ENCODE measurements around the gene CTSZ. TPM values are rescaled to one million over a fixed set of nuclear protein-coding genes. Genes with fewer than 3 reads are reported as not detected.
"Not testable (repeated sequence)": the region's sequence is repeated elsewhere in the genome, so short reads cannot be mapped to it uniquely, and the experiment has no call there.

The CTSZ gene
- total and polyA plus RNA-seq, 2 of the 4 experiments (the other 2 are of a cell fraction), result 46.1 to 88.5 TPM

DNA sequence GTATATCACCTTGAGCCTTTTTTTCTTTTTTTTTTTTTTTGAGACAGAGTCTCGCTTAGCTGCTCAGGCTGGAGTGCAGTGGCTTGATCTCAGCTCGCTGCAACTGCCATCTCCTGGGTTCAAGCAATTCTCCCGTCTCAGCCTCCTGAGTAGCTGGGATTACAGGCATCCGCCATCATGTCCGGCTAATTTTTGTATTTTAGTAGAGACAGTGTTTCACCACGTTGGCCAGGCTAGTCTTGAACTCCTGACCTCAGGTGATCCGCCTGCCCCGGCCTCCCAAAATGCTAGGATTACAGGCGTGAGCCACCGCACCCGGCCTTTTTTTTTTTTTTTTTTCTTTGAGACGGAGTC, 24.0 kb downstream of the CTSZ start:
- H2AK9ac ChIP-seq (replicated peaks; ENCODE audit: low read depth, low read length, poor library complexity); H4K8ac ChIP-seq (ENCODE audit: low read depth in 2 of 2, low read length in 2 of 2); H3K4me3 ChIP-seq (ENCODE audit: insufficient read depth, low read depth, low read length); H3K18ac ChIP-seq (ENCODE audit: low read depth, low read length); DNase-seq; H3K9ac ChIP-seq (ENCODE audit: low read depth, low read length); H2AK5ac ChIP-seq (ENCODE audit: low read depth, low read length); ATAC-seq (ENCODE audit: low read depth); H4K91ac ChIP-seq (ENCODE audit: insufficient read depth, low read depth, low read length); H3K4ac ChIP-seq (ENCODE audit: low read depth, low read length); H3K23ac ChIP-seq (ENCODE audit: low read depth, low read length); H2AFZ ChIP-seq (replicated peaks; ENCODE audit: low read length, poor library complexity); dilution Hi-C loops (cut with HindIII; ENCODE audit: low sequenced_read_pairs, unreplicated experiment); H3K4me2 ChIP-seq (ENCODE audit: low read depth, low read length); H3K27ac ChIP-seq (ENCODE audit: insufficient read depth, low read length); H2BK5ac ChIP-seq (ENCODE audit: low read depth, low read length, poor library complexity, severe bottlenecking); H3K9me3 ChIP-seq (ENCODE audit: control insufficient read depth, insufficient read depth, low read length); H2BK15ac ChIP-seq (ENCODE audit: low read depth, low read length); BruUV-seq (replicated peaks); H2BK120ac ChIP-seq (ENCODE audit: low read depth, low read length); H4K5ac ChIP-seq (ENCODE audit: low read depth, low read length); H3K4me1 ChIP-seq (ENCODE audit: control insufficient read depth, insufficient read depth, low read length); H3K14ac ChIP-seq (replicated peaks; ENCODE audit: low read depth, low read length); H2BK20ac ChIP-seq (ENCODE audit: low read depth, low read length); H3K56ac ChIP-seq (ENCODE audit: extremely low read depth, insufficient read depth, low read length); CTCF ChIA-PET; H3K27me3 ChIP-seq (ENCODE audit: control insufficient read depth, insufficient read depth, low read length): not testable (repeated sequence)
- peaks cover 19% of the 10 kb centered on the region for H4K20me1 ChIP-seq (ENCODE audit: insufficient read depth, low read length)
- WGBS, 2 experiments (ENCODE audit: extremely low coverage in 2 of 2, insufficient read length in 1 of 2), result 100% methylated on average over 2 of the region's 12 CpGs; no CpG with 5 or more reads in 1 of the 2 experiments
- in situ Hi-C loops (cut with MboI; ENCODE audit: low sequenced_read_pairs) (loop anchor here (5.0 kb wide), 1 partner anchor 76 kb away; no protein-coding TSS in a partner anchor), intact Hi-C loops (cut with micrococcal nuclease) (loop anchor here (5.0 kb wide), 1 partner anchor 76 kb away; no protein-coding TSS in a partner anchor)
- POLR2A ChIA-PET (ENCODE audit: unreplicated experiment), result interaction anchor here (0.6 kb wide), 1 partner anchor 10 kb away, joined by 3 read pairs; no protein-coding TSS in a partner anchor
- peaks cover 12% of the 10 kb centered on the region for H3K36me3 ChIP-seq (ENCODE audit: control insufficient read depth, insufficient read depth, low read length)
- peaks cover 29 to 59% of the 10 kb centered on the region in 2 experiments for H3K79me1 ChIP-seq (ENCODE audit: low read depth in 1 of 2, low read length in 2 of 2)
- peaks cover 22% of the 10 kb centered on the region for H3K9me1 ChIP-seq (ENCODE audit: insufficient read depth, low read length)

Data from IMR-90 (cell line).